GM12892 (cell line): ENCODE data around the gene ASH1L.

Experiments used
- POLR2A ChIP-seq: IDR thresholded peaks from 2 replicates; pipeline ENCODE4 v1.6.1; 2011; ENCODE audit warnings: low read depth, low read length, control low read depth
- POLR2AphosphoS5 ChIP-seq: IDR thresholded peaks from 2 replicates; pipeline ENCODE4 v1.6.1; 2011; ENCODE audit warnings: low read depth, low read length, control low read depth

DNA sequence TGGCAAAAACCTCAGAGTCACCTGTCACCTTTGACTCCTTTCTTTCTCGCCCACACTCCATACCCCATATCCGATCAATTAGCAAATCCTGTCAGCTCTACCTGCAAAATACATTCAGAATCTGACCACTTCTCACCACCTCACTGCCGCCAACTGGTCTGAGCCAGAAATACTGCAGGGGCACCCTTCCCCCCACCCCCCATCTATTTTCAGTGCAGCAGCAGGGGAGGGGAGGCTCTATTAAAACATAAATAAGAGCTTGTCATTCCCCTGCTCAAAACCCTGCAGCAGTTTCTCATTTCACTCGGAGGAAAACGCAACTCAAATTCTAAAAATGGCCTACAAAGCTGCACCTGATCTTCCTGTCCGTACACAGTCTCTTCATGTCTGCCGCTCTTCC lies 265.2 kb downstream of the ASH1L start:
- no peak for TF ChIP-seq POLR2A
- TF ChIP-seq POLR2AphosphoS5, result no peak
